GM19452 (cell line): ENCODE measurements around the gene TNFSF11.
"Not testable (repeated sequence)": the region's sequence is repeated elsewhere in the genome, so short reads cannot be mapped to it uniquely, and the experiment has no call there.

Source experiments
- ATAC-seq: cut with Tn5 transposase; IDR thresholded peaks from one replicate; pipeline ENCODE4 v1.9.1; 2021; ENCODE audit not compliant: unreplicated experiment

Gene TNFSF11

DNA sequence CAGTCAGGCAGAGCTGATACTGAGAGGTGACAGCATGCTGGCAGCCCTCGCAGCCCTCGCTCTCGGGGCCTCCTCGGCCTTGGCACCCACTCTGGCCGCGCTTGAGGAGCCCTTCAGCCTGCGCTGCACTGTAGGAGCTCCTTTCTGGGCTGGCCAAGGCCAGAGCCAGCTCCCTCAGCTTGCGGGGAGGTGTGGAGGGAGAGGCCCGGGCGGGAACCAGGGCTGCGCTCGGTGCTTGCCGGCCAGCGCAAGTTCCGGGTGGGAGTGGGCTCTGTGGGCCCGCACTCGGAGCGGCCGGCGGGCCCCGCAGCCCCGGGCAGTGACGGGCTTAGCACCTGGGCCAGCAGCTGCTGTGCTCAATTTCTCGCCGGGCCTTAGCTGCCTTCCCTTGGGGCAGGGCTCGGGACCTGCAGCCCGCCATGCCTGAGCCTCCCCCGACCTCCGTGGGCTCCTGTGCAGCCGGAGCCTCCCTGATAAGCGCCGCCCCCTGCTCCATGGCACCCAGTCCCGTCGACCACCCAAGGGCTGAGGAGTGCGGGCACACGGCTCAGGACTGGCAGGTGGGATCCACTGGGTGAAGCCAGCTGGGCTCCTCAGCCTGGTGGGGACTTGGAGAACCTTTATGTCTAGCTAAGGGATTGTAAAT, 14.3 kb upstream of the TNFSF11 start:
- not testable (repeated sequence) for ATAC-seq

DNA sequence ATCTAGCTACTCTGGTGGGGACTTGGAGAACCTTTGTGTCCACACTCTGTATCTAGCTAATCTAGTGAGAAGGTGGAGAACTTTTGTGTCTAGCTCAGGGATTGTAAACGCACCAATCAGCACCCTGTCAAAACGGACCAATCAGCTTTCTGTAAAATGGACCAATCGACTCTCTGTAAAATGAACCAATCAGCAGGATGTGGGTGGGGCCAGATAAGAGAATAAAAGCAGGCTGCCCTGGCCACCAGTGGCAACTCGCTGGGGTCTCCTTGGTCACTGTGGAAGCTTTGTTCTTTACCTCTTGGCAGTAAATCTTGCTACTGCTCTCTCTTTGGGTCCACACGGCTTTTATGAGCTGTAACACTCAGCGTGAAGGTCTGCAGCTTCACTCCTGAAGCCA, 13.6 kb upstream of the TNFSF11 start:
- ATAC-seq: not testable (repeated sequence)

DNA sequence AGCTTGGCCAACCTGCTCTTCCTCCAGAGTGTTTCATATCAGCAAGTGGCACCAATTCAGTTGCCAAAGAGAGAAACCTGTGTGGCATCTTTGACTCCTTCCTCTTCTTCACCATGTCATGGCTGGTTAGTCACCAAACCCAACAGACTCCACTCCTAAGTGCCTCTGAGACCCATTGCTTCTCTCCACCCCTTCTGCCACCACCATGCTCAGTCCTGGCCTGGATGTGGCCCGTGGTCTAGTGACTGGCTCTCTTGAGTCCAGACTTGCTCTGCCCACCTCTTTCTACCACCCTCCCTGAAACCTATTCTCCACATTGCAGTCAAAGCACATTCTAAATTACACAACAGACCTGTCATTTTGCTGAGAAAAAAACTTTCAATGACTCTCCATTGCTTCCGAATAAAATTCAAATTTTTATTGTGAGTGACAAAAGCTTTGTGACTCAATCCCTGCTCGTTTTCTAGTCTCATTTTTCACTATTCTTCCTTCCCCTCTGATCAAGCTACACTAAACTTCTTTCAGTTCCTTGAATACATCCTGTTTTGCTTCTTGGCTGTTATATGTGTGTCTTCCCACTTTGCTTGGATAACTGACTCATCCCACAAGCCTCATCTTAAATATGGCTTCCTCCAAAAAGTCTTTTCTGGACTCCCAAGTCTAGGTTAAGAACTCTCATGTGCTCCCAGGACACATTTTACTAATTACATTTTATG, 12.0 kb upstream of the TNFSF11 start:
- ATAC-seq: no peak

DNA sequence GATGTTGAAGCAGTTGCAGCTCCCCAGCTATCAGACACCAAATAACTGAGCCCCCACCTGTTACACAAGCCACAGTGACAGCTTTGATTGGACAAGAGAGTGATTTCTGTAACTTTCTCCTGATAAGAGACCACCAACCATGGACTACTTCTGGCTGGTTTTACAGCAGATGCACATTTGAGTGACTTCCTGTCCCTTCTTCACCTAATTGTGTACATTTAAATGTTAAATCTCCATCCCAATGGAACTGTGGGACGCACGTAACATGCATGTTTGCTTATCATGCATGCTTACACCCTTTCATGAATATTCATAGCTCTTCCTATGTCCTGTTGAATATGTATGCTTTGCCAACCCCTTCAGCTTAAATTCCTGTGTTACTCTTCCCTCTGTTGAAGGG, 6.0 kb upstream of the TNFSF11 start:
- no peak for ATAC-seq

DNA sequence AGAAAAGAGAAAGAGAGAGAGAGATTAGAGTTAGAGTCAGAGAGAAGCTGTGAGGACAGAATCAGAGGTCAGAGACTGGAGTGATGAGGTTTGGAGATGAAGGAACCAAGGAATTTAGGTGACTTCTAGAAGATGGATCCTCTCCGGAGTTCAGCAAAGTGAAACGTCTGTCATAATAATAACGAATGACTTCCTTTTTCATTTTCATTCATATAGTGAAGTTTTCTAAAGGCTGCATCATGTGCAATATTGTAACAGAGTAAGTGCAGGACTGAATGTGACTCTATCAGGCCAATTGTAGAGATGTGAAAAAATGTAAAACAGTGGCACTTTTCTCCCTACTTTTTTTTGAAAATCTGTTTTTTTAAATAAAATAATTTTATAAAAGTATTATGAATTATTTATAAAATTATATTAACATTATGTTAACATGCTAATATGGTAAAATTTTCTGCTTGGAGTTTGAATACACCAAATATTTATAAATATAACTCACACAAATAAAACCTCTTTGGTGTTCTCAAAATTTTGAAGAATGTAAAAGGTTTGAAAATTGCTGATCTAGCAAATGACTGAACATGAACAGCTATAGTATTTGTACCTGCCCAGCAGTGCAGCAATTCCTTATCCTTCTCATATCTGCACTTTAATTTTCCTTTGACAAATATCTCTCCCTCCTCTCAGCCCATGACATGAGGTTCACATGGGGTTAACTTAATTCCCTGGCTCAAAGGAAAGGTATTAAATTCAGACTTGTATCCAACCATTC, 4.2 kb upstream of the TNFSF11 start:
- ATAC-seq: no peak

DNA sequence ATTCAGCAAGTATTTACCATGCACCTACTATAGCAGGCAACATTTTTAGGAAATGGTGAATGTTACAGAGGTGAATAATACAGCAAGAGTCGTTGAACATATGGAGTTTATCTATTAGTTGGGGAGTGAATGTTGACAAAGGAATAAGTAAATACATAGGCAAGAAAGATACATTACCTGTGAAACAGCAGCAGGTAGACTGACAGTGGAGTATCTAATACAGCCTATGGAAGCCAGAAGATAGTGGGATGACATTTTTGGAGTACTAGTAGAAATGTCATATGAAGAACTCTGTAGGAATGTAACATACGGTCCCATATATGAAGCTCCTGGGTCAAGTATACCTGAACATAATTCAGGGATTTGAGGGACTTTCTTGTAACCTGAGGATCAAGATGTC, 2.1 kb upstream of the TNFSF11 start:
- no peak for ATAC-seq

DNA sequence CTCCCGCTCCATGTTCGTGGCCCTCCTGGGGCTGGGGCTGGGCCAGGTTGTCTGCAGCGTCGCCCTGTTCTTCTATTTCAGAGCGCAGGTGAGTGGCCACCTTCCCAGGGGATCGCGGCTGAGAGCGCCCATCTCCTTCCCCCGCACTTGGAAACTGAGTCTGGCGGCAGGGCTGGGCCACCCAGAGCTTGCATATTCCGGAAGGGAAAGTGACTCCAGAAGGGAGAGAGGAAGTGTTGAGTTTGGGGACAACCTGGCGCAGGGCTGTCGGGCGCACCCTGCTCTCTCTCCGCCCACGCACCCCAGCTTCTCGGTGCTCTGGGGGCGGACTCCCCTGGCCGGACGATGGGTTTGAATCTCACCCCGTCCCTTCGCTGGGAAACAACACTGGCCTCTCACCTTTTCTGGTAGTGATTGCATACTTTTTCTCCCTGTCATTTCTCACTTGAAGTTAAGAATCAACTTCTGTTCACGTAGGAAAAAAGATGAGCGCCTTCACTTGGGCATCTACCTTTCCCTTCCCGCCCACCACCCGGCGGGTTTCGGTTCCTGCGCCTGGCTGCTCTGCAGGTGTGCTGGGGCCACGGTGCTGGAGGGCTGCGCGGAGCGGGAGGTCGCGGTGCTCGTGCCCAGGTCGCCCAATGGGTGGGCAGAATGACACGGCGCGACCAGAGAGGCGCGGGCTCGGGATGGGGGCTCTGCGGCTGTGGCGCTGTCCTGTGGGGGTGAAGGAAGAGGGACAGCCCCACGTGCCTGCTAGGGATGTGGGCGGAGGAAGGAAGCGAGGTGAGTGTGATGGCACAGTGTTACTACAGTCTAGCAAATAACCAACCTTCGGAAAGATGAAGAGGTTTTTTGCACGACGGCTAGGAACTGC, 721 bp downstream of the TNFSF11 start:
- peak; percentile 81 for ATAC-seq

DNA sequence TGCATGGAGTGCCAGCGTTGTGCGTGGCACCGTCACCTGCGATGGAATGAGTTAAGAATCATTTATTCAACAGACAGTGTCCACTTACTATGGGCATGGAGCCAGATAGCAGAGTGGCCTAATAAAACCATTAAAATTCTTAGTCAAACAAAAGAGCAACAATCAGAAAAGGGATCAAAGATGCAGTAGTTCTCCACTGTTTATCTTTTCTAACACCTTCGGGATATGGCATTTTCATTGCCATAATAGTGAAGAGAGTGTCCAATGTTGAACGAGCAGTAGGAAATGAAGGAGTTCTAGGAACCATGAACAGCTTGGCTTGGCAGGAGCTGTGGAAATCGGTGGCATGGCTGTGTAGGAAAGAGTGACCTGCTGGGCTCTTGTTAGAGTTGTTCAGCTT, 2.0 kb downstream of the TNFSF11 start:
- no peak for ATAC-seq

DNA sequence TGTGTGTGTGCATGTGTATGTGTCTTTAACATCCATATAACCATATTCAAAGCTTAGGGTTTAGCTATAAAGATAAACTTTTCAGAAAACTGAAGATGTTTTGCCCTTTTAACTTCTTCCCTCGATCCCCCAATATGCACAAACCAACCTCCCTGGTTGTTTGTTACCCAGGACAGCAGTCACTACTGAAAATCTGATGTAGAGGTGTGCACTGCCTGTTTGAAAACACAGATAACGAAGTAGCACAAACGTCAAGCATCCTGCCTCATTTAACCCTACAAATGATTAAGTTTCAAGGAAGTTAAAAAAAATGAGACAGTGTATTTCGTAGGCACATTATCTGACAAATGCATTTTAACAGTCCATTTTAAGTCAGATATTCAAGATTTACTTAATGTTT, 3.6 kb downstream of the TNFSF11 start:
- ATAC-seq: no peak

DNA sequence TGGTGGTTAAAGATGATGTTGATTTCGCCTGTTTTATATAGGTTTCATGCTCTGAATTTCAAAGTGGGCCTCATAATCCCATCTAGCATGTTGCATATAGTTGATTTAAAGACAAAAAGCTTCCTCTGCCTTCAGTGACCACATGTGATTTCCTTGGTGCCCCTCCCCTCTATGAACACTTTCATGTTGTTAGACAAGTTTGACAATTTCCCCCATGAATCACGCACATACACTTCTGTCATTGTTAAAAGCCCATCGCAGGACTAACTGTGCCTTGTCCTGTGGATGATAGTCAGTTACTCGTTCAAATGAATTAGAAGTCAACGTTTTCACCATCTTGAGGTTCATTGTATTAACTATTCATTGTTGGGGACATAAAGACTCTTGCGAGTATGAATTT, 6.7 kb downstream of the TNFSF11 start:
- no peak for ATAC-seq

DNA sequence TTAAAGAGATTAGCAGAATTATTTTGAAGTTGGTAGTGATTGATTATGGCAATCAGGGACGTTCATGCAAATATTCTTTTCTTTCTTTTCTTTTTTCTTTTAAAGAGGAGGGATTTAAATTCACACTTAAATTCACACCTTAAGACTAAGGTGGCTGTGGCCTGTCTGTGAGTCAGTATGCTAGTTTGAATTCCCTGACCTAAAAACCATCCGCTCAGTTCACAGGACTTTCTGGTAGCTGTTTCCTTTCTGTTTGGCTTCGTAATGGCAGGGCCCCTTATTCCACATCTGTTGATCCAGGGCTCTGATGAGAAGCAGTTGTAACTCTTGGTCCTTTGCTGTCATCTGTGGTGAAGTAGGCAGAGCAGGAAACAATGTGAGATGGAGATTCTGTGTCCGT, 7.5 kb downstream of the TNFSF11 start:
- no peak for ATAC-seq

DNA sequence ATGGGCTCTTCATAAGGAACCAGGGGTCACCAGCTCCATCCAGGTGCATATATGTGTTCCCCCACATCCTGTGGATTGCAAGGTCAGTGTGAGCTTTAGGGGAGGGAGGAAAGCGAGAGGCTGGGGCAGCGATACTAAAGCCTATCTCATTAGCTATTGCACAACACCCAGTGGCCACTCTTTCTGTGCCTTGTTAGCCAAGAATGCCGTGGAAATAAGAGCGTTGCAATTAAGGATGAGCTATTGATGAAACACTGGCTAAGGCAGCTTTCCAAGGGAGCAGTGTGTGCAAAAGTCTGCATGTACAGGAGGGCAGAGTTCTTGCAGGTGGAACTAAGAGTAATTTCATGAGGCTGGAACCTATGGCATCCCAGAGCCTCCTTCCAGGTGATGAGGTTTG, 17.6 kb downstream of the TNFSF11 start:
- no peak for ATAC-seq

DNA sequence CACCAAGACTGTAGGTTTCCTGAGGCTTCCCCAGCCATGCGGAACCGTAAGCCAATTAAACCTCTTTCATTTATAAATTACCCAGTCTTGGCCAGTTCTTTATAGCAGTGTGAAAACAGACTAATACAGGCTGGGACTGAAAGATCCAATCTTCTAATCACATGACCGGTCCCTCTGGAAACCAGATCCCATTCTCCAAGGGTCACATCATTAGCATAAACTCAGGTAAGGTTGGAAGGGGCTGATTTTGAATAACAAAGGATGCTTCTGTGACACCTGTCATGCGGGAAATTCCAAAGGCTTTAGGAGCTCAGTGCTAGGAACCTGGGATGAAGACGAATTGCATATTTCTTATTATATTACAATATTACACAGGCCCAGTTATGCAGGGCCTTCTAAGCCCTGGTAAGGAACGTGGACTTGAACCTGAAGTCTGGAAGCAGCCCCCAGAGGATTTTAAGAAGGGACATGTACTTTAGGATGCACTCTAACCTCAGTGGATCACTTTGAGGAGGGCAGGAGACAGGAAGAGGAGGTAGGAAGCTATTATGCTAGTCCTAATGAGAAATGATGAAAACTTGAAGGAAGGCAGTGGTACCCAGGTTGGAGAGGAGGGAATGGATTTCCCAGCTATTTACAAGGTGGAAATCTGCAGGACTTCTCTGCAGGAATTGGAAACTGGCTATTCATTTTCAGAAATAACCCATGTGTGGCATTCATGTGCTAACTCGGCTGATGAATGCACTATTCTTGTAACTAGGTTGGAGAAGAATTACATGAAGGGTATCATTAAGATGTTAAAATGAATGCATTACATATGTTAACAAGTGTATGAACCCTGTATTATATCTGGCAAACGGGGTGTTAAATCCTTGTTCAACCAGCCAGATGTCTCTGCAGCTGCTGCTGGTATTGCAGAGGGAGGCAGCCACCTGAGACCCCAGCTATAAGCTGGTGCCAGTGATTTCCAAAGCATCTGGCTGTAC, 19.3 kb downstream of the TNFSF11 start:
- no peak for ATAC-seq

DNA sequence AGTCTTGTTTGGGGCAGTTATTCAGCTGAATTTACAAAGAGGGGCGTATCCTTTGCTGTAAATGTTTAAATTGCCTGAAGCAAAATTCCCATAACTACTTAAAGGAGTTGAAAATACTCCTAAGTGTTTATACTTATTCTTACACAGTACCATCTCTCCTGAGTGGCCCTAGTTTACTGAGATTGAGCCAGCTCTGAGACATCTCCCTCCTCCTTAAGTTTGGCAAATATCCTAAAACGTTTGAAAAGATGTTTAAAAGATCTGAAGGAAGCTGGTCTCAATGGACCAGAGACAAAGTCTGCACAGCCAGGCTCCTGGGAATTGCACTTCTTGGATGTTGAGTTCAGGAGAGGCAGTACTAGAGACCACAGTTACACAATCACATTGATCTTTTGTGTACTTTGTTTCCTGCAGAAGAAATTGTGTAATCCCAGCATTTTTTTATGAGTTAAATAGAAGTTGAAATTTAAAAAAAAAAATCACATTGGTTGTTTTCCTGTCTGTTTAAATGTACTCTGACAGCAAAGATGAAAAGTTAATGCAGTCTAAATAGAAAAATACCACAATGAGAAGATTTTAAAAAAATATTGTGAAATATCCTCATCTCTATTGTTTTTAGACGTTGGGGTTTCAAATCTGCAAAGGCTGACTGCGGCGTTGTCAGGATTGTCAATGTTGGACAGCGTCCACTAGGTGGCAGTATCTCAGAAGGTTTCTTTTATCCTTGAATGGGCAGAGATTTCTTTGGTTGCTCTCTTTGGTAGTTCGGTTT, 20.7 kb downstream of the TNFSF11 start:
- ATAC-seq: no peak

DNA sequence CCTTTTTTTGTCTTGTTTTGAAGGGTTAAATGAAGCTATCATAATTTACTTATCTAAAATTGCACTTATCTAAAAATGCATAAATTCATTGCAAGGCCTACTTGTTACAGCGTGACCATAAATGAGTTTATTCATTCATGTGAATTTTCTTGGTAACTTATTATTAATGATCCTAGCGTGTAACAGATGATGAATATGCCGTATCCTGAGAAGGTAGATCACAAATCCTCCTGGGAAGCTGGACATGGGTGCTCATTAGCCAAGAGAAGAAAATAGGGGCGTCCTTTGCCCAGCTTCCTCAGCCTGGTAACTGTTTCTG, 21.3 kb downstream of the TNFSF11 start:
- no peak for ATAC-seq

DNA sequence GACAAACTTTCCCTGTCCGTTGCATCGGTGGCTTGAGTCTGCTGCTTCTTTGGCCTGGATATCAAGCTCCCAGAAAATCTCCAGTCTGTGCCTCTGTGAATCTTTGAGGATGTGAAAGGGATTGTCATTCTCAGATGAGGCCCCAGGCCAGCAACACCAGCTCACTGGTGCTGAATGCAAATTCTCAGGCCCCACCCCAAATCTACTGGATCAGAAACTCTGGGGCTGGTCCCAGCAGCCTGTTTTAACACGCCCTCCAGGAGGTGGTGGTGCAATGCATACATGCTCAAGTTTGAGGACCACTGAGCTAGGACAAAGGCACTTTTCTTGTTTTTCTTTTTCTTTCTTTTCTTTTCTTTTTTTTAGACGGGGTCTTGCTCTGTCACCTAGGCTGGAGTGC, 23.6 kb downstream of the TNFSF11 start:
- no peak for ATAC-seq

DNA sequence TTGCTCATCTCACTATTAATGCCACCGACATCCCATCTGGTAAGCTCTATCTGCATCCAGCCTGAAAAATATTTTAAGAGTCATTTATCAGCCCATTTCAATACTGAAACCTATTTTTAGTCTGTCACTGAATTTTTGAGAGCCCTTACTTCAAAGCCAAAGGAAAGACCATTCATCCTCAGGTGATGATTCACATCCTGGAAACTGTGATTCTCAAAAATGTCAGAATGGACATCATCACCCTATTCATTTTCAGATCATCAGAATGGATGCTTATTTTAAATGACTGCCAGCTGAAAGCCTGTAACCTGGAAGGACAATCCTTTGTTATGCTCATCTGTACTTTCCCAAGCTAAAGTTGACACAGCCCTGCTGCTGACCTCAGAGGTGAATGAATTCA, 27.0 kb downstream of the TNFSF11 start:
- ATAC-seq: no peak

DNA sequence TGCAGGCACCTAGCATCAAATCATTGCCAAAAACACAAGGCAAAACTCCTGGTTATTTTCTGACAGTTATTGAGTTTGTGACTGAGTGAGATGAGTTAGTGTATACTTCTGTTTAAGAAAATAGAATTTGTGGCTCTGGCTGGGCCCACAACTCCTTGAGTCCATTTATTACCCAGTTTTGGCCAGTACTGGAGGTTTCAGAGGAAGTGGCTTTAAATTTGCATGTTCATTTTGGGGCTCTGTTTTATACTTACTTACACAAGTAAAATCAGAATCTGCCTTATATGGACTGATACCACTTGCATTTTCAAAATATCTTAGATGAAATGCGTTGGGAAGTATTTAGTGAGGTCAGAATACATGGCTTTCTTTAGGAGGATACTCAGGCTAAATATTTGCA, 29.0 kb downstream of the TNFSF11 start:
- ATAC-seq: peak; percentile 80

DNA sequence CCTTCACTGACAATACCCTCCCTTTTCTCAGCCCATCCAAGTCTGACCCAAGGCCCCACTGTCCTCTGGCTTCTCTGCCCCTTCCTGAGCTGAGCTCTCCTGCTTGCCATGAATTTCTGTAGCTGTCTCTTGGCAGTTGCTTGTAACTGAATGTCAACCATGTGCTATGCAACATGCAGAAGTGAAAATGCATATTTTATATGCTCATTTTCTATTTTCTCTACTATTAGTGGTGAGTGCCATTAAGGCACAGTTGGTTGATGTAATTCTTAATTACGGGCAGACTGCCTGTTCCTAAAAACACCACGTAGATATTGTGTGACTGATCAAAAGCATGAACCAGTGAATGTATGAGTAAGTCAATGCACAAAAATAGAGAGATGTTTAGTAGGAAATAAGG, 29.6 kb downstream of the TNFSF11 start:
- ATAC-seq: no peak
